AG09309 (cell line): ENCODE data around the gene APBA2.

Source experiments
- DNase-seq: peaks from one replicate; pipeline ENCODE4 v3.0.0-alpha.2; 2010; ENCODE audit warnings: low read depth
- H3K4me3 ChIP-seq: 2 replicates; pipeline ENCODE4 v1.5.1; 2011; ENCODE audit warnings: mild to moderate bottlenecking, low read depth, low read length, moderate library complexity; ENCODE audit not compliant: control insufficient read depth
- TF ChIP-seq, protein P1 (sequence below): IDR thresholded peaks from 2 replicates; pipeline ENCODE4 v1.5.1; 2011; ENCODE audit warnings: mild to moderate bottlenecking, low read depth, low read length, inconsistent platforms; ENCODE audit not compliant: insufficient read depth, control insufficient read depth; ENCODE audit errors: missing control alignments

APBA2 gene

DNA sequence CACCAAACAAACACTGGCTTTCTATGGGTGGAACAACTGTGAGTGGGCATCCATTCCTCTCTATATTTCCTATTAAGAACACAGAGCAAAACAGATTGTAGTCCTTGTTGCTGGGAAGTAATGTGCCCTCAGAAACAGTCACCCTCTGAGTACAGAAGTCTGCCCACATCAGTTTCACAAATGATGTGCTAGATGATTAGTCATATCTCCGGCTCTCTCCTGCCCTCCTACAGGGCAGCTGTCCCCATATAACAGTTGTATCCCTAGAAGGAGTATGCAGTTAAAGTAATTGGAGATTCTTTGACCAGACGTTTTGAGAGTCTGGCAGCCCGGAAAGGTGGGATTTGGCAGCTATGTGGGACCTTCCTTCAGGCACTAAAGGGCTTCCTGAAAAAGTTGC lies 159.9 kb downstream of the APBA2 start:
- no peak overlapping the region for H3K4me3 ChIP-seq
- DNase-seq = no peak
- TF ChIP-seq, protein P1, sequence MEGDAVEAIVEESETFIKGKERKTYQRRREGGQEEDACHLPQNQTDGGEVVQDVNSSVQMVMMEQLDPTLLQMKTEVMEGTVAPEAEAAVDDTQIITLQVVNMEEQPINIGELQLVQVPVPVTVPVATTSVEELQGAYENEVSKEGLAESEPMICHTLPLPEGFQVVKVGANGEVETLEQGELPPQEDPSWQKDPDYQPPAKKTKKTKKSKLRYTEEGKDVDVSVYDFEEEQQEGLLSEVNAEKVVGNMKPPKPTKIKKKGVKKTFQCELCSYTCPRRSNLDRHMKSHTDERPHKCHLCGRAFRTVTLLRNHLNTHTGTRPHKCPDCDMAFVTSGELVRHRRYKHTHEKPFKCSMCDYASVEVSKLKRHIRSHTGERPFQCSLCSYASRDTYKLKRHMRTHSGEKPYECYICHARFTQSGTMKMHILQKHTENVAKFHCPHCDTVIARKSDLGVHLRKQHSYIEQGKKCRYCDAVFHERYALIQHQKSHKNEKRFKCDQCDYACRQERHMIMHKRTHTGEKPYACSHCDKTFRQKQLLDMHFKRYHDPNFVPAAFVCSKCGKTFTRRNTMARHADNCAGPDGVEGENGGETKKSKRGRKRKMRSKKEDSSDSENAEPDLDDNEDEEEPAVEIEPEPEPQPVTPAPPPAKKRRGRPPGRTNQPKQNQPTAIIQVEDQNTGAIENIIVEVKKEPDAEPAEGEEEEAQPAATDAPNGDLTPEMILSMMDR = no peak

DNA sequence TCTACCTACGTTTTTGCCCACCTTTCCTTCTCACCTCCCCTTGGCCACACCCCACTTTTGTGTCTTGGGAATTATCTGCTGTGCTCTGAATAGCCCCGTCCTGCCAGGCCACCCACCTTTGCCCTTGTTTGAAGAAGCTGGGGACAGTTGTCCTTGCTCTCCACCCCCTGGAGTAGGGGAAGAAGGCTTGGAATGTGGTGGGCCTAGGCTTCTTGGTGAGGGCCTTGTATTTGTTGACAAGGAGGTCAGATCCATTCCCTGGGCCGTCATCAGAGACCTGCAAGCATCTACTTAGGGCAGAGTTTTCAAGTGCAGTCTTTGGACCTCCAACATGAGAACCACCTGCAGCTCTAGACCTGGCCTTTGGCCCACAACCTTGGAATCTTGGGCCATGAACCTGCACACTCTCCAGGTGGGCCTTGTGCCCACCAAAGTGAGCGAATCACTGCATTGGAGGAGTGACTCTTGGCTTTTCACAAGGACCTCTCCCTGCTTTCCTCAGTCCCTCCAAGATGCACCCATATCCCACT lies 160.6 kb downstream of the APBA2 start:
- DNase-seq = no peak
- no peak overlapping the region for H3K4me3 ChIP-seq
- TF ChIP-seq, protein P1 = no peak

DNA sequence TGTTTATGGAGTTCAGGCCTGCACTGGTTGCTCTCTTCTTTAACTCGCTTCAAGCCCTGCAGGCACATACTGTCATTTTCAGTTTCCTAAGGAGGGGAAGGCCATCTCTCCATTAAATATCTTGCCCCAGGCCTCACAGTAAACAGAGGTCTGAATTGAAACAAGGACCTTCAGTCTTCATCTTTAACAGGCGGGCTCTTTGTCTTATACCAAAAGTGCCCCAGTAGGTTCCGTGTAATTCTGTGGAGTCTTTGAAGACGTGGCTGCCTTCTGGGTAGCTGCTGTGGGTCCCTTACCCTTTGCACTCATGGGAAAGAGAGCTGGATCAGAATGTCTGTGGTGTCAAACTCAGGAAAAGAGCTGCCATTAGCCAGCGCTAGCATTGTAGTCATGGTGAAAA lies 161.2 kb downstream of the APBA2 start:
- H3K4me3 ChIP-seq = no peak overlapping the region
- DNase-seq = no peak
- TF ChIP-seq, protein P1 = no peak

DNA sequence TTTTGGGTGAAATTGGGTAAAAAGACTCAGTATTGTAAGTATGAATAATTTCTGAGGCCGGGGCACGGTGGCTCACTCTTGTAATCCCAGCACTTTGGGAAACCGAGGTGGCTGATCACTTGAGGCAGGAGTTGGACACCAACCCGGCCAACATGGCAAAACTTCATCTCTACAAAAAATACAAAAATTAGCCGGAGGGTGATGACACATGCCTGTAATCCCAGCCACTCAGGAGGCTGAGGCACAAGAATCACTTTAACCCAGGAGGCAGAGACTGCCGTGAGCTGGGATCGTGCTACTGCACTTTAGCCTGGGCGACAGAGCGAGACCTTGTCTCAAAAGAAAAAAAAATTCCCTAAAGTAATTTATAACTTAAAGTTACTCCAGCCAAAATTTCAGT lies 162.2 kb downstream of the APBA2 start:
- H3K4me3 ChIP-seq = no peak overlapping the region
- TF ChIP-seq, protein P1 = no peak
- no peak for DNase-seq

DNA sequence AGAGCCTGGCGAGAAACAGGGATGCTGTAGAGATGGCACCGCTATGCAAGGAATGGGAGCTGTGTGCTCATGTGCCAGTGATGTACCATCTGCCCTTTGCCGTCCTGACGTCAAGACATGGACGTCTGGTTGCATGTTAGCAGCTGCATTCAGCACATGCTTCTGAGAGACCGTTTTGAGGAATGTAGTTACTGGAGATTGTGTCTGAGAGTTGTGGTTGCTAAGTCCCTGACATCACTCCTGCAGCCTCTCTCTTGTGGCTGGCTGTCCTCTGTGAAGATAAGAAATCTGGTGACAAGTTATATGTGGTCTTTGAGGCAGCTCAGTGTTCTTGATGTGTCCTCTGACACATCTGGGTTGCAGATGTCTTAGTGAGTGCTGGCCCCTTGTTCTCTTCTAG lies 165.1 kb downstream of the APBA2 start:
- TF ChIP-seq, protein P1 = no peak
- no peak for DNase-seq
- no peak overlapping the region for H3K4me3 ChIP-seq

DNA sequence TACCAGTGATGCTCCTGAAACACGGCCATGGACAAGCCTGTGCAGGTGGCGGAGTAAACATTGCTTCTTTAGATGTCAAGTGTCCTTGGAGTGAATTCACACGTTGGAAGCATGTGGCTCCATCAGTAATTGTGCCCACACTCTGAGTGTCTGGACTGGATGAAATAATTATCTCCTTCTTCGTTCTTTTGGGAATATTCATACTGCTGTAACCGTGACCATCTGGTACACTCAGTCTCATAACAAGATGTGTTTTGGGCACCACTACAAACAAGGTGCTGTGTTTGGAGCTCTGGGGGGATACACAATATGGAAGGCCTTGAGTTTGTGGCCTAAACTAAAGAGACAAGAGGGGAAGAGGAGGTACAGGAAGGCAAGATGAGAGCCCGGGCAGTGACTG lies 165.6 kb downstream of the APBA2 start:
- DNase-seq = no peak
- TF ChIP-seq, protein P1 = no peak
- no peak overlapping the region for H3K4me3 ChIP-seq

DNA sequence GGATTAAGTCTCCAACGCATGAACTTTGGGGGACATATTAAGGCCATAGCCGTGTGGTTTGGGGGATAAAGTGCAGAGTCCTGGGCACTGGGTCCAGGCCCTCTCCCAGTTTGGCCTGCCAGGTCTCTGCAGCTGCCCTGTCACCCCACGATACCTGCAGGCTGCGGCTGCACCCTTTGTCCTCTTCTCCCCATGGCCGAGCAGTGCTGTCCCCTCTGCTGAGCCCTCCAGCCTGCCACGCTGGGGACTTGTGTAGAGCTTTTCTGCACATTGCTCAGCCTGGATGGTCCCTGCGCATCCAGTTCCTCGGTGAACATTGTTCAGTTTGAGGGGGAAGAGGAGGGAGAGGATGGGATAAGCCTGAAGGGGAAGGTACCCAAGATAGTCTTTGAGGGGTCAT lies 167.2 kb downstream of the APBA2 start:
- TF ChIP-seq, protein P1 = no peak
- no peak overlapping the region for H3K4me3 ChIP-seq
- DNase-seq = no peak
